ENCODE data around the gene DFFB.

GRCh38 chr1:3905953-3906671, 48.8 kb downstream of the DFFB start:
- TF ChIP-seq TAF1 (IDR thresholded peaks at IDR 0.05; ENCODE audit: borderline replicate concordance, low read depth, low read length) = no peak
- TF ChIP-seq POLR2AphosphoS5 (IDR thresholded peaks at IDR 0.05; ENCODE audit: low read depth, low read length) = no peak
- no peak for TF ChIP-seq POLR2A (IDR thresholded peaks at IDR 0.05; ENCODE audit: low read depth, low read length)
